Measurements from ENCODE around the gene SEC31A. TPM values are rescaled to one million over a fixed set of nuclear protein-coding genes. Genes with fewer than 3 reads are reported as not detected.

SEC31A gene
- total RNA-seq, 1 donor: 186 TPM

DNA sequence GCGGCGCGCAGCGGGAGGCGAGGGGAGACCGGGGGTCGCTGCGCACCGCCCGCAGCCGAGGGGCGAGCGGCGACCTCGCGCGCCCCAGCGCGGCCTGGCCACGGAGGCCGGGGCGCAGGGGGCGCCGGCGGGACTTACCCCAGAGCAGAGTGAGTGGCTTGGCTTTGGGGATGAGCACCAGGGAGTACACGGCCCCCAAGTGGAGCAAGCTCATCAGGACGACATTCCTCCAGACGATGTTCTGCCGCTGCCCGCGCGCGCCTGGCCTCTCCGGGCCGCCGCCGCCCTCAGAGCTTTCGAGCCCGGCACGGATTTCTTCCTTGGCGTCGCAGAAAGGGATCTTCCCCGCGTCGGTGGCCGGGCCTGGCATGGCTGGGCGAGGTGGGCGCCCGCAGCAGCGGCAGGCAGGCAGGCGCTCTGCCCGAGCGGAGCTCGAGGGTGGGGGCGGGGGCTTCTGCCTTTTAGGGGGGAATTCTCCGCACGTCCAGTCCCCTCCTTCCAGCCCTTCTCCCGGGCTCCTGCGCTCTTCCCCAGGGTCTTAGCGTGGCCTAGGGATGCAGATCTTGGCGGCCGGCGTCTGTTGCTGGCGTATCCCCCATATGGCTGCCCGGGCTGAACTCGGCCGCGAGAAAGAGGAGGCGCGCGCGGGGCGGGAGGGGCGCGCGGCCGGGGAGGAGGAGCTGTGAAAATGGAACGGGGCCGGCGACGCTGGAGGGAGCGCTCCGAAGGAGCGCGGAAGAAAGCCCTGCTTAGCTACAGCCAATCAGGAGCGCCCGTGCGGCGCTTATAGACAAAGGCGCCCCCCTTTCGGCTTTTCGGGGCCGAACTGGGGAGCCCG lies 92.6 kb downstream of the SEC31A start, which contains the start of gene SCD5:
TSS of gene SCD5 (minus strand) at position 629 of the 838 bp plus-strand sequence. CDS start at position 370, 259 bp downstream.
- no peaks in the 10 kb centered on the region for H3K9me3 ChIP-seq (ENCODE audit: low read depth, low read length)
- H3K4me3 ChIP-seq (ENCODE audit: low read length): peak within 1 kb of the TSS; percentile 46
- peaks cover 41% of the 10 kb centered on the region for H3K27me3 ChIP-seq (ENCODE audit: insufficient read depth, low read length)
- peaks cover 23% of the 10 kb centered on the region for H3K4me1 ChIP-seq (ENCODE audit: insufficient read depth, low read length)

DNA sequence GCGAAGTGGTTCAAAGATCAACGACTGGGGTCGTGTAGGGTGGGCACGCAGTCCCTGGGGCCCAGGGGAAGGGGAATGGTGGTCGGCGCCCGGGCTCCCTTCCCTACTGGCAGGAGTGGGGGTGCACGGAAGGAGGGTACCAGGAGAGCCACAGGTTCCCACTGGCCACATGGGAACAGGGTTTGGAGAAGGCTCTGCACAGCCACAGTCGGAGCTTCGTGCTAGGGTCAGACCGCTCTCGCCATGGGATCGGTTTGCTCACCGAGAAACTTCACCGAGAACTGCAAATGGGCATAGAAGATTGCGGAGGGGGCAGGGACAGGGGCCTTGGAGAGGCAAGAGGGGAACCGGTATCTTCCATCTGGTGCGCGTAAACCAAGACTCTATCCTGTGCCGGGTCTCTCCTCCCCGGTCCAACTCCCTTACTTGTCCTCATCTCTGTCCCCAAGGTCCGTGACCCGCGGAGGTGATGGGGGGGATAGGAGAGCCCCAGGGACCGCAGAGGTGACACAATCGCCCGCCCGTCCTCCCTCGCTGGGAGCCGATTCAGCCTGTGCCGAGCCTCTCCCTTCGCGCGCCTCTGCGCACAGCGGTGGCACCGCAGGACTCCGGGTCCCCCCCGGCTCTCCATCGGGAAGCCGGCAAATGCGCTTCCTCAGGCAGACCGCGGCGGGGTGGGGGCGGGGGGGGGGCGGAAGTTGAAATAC lies 93.4 kb downstream of the SEC31A start:
- peaks cover 20% of the 10 kb centered on the region for H3K4me1 ChIP-seq (ENCODE audit: insufficient read depth, low read length)
- peaks cover 38% of the 10 kb centered on the region for H3K27me3 ChIP-seq (ENCODE audit: insufficient read depth, low read length)
- H3K4me3 ChIP-seq (ENCODE audit: low read length): peak overlapping the region; percentile 46
- no peaks in the 10 kb centered on the region for H3K9me3 ChIP-seq (ENCODE audit: low read depth, low read length)

DNA sequence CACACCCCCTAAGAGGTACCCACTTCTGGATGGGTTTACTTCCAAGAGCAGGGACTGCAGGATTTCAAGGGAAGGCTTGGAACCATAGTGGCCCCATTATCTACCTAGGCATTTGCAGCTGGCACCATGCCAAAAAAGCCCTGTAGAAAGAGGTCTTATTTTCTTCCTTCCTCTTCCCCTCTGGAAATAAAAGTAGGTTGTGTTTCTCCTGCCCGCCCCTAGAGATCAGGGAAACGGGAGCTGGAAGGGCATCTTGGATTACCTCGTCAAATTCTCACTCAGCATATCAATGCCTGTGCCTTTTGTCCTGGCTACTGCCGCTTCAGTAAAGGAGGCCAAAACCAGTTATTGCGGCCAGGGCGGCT lies 93.9 kb downstream of the SEC31A start:
- Histone ChIP-seq H3K9me3 (ENCODE audit: low read depth, low read length) (no peaks in the 10 kb centered on the region), H3K27me3 (ENCODE audit: insufficient read depth, low read length) (peaks cover 33% of the 10 kb centered on the region), H3K4me3 (ENCODE audit: low read length) (no peak overlapping the region), H3K4me1 (ENCODE audit: insufficient read depth, low read length) (peaks cover 20% of the 10 kb centered on the region)

DNA sequence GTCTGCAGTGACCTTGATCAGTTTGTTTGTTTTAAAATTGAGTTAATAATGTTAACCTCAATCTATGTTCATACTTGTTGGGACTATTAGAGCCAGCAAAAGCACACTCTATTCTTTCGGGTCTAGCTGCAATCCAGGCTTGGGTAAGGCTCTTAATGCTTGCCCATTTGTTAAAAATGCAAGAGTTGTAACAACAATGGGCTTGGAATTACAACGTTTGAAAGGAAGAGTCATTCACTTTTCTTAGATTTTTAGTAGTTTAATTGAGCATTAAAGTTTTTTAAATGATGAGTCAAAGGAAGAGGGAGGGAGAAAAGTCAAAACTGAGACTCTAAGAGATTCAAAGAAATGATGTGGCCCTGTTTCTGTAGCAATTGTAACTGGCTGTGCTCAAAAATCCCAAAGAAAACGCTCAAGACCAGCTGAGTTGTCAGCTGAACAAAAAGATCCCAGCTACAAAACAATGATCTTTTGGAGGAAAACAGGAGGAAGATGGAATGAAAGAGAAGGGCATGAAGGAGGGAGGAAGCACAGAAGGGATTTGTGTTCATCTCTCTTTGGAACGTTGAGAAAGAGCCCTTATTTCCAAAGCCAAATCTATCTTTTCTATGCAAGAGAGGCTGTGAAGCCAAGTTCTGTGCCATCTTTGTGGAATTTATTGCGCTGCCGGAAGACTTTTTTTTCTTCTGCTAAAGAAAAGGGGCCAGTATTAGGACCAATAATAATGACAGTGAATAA lies 97.9 kb downstream of the SEC31A start:
- Histone ChIP-seq H3K4me3 (ENCODE audit: low read length) (no peak overlapping the region), H3K27me3 (ENCODE audit: insufficient read depth, low read length) (peaks cover 14% of the 10 kb centered on the region), H3K9me3 (ENCODE audit: low read depth, low read length) (no peaks in the 10 kb centered on the region), H3K4me1 (ENCODE audit: insufficient read depth, low read length) (peaks cover 8% of the 10 kb centered on the region)

DNA sequence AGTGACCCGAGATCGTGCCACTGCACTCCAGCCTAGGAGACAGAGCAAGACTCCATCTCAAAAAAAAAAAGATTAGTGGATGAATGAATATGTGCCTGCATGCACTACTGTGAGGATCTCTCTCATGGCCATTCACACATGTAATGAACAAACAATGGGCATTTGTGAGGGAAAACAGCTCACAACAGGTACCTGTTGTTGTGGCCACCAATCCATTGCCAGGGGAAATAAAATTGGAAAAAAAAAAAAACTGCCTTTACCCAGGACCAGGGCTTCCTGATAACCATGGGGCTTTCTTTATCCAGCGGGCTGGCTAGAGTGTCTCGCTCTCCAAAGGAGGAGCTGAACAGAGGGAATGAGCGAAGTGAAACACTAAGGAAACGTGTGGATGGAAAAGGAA lies 99.8 kb downstream of the SEC31A start:
- no peaks in the 10 kb centered on the region for H3K9me3 ChIP-seq (ENCODE audit: low read depth, low read length)
- H3K27me3 ChIP-seq (ENCODE audit: insufficient read depth, low read length): no peaks in the 10 kb centered on the region
- H3K4me1 ChIP-seq (ENCODE audit: insufficient read depth, low read length): no peaks in the 10 kb centered on the region
- no peak overlapping the region for H3K4me3 ChIP-seq (ENCODE audit: low read length)

DNA sequence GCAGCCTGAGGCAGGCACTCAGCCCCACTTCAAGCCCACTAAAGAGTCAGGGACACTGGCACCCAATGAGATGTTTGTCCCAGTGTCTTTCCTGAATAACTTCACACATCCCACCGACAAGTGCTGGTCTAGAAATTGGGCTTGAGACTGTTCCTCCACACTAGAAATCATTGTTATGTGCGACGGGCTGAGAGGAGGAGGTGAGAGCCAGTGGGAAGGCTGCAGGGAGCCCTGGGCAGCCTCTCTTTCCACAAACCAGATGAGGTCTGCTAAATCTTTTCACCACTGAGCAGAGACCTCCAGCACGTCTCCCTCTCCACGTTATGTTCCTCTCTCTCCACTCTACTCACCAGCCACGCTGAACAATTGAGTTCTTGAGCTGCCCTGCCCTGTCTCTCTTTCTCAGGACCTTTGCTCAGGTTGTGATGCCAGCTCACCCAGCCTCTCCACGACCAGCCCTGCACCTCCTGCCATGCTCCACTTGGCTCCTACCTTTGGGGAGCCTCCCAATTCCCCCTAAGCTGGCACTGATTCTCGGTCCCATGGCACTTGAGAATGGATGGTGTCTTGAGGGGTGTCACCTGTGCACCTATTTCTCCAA lies 100.8 kb downstream of the SEC31A start:
- H3K4me1 ChIP-seq (ENCODE audit: insufficient read depth, low read length): no peaks in the 10 kb centered on the region
- no peaks in the 10 kb centered on the region for H3K27me3 ChIP-seq (ENCODE audit: insufficient read depth, low read length)
- no peaks in the 10 kb centered on the region for H3K9me3 ChIP-seq (ENCODE audit: low read depth, low read length)
- no peak overlapping the region for H3K4me3 ChIP-seq (ENCODE audit: low read length)

DNA sequence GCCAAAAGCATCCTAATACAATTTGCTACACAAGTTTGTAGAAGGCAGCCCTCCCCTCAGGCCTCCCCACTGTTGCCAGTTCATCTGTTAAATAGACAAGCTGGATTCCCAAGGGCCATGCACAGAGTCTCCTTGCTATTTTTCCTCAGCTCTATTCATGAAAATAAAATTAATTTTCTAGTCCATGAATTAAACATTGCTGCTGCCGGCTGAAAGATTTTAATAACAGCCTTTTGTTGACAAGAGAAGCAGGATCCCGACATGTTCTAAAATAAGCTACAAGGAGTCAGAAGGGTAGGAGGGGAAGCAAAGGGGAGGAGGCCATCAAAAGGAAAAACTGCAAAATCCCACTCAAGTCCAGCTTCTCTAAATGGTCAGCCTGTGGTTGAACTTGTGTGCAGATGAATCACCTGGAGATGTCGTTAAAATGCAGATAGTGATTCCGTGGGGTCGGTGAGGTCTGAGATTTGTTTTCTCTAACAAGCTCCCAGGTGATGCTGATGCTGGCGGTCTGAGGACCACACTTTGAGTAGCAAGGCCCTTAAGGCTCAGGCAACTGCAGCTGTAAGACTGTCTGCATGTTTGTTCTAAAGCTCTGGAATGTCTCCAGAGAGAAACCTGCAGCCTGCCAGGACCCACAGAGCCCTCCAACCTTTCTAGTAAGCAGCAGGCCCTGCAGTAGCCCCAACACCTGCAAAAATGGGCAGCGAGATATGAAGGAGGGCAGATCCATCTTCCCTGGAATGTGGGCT lies 101.8 kb downstream of the SEC31A start:
- H3K9me3 ChIP-seq (ENCODE audit: low read depth, low read length): no peaks in the 10 kb centered on the region
- no peak overlapping the region for H3K4me3 ChIP-seq (ENCODE audit: low read length)
- H3K27me3 ChIP-seq (ENCODE audit: insufficient read depth, low read length): no peaks in the 10 kb centered on the region
- no peaks in the 10 kb centered on the region for H3K4me1 ChIP-seq (ENCODE audit: insufficient read depth, low read length)

DNA sequence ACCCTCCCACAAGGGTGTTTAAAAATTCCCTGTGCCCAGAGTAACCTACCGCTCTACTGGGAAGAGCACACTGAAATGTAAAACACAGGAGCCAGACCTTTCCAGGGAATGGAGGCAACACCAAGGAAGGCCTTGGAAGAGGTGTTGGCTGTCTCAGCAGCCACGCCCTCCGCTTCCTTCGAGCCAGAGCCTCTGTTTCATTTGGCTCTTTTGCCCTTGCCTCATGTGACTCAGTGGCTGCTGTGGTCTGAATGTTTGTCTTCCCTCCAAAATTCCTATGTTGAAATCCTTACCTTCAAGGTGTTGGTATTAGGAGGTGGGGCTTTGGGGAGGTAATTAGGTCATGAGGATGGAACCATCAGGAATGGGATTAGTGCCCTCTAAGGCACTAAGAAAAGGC lies 103.6 kb downstream of the SEC31A start:
- no peaks in the 10 kb centered on the region for H3K9me3 ChIP-seq (ENCODE audit: low read depth, low read length)
- no peaks in the 10 kb centered on the region for H3K4me1 ChIP-seq (ENCODE audit: insufficient read depth, low read length)
- no peaks in the 10 kb centered on the region for H3K27me3 ChIP-seq (ENCODE audit: insufficient read depth, low read length)
- H3K4me3 ChIP-seq (ENCODE audit: low read length): no peak overlapping the region

DNA sequence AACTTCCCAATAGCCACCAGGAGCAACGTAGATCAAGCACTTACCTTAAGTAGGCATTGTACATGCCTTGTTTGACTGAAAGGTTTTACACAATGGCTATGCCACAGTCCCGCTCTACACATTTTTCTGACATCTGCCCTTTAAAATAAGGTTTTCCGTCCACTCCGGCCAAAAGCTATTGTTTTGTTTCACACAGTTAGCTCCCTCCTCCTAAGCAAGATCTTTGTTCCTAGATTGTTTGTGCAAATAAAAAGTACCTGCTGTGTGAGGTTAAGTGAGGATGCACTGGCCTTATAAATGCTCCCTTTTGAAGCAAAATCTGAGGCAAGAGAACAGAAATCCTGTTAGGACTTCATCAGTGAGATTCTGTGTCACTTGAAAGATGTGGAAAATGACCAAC lies 104.1 kb downstream of the SEC31A start:
- Histone ChIP-seq H3K27me3 (ENCODE audit: insufficient read depth, low read length) (no peaks in the 10 kb centered on the region), H3K4me3 (ENCODE audit: low read length) (no peak overlapping the region), H3K9me3 (ENCODE audit: low read depth, low read length) (no peaks in the 10 kb centered on the region), H3K4me1 (ENCODE audit: insufficient read depth, low read length) (no peaks in the 10 kb centered on the region)

DNA sequence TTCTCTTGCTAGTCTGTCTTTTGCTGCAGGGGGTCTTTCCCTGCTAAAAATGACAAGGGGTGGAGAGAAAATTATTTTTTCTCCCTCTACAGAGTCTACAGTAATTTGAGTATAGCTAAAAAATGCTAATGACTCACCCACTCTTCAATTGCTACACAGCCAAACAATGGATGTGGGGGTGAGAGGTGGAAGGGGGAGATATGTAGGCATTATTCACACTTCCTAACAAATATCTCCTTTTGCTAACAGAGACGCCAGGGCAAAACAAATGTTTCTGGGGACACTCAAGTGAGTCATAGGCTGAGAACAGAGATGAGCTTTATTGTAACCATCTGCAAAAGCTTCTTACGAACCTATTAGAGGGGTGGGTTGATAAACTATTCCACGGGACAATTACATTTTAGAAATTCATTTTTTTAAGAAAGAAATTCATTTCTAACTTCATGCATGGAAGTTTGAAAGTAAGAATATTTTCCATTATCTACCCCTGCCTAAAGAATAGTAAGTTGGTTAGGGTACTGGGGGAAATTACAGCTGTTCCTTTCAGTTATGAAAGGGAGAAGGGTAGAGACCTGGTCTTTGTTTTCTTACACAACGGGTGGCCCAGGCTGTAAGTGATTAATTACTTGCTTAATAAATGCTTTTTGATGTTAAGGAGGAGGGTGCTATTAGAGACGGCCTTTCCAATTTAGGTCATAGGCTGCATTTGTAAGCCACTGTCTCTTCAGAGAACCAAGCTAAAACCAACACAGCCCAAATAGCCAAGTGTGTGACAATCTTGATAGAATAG lies 105.1 kb downstream of the SEC31A start:
- Histone ChIP-seq H3K27me3 (ENCODE audit: insufficient read depth, low read length) (no peaks in the 10 kb centered on the region), H3K4me3 (ENCODE audit: low read length) (no peak overlapping the region), H3K9me3 (ENCODE audit: low read depth, low read length) (no peaks in the 10 kb centered on the region), H3K4me1 (ENCODE audit: insufficient read depth, low read length) (peaks cover under 1% of the 10 kb centered on the region)

DNA sequence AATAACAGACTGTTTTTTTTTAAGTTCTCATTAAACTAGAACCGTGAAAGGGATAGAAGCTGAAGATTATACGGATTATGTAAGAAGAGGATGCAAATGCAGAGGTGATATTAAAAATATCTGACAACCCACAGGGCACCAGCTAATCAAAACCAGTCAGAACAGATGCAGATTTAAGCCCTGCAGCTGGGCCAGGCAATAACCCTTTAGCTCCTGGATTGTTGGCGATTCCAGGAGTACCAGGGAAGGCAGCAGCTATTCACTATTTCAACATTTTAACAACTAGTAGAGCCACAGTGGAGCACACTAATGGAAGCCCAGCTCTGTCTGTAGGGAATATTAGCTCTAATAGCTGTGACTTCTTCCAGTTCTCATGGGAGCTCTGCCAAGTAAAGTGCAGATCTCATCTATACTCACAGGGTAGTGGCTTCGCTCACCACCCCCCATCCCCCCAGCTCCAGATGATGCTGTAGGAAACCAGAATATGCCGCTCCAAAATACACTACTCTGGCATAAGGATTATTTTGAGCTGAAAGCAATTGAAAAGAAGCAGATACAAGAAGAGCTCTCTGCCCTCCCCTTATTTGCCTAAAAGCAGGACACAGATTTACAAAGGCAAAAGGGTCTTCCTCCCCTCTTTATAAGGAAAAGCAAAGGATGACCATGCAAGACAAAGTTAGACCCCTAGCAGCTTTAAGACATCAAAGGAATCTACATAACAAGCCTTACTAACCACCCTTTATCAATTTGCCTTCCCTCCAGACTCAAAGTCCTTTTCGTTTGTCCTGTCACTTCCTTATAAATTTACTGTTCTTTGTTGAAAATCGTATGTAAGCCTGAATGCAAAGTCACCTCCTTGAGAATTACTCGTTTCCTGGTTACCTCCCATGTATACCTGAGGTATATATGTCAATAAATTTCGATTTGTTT lies 106.0 kb downstream of the SEC31A start:
- H3K27me3 ChIP-seq (ENCODE audit: insufficient read depth, low read length): no peaks in the 10 kb centered on the region
- peaks cover 4% of the 10 kb centered on the region for H3K4me1 ChIP-seq (ENCODE audit: insufficient read depth, low read length)
- H3K9me3 ChIP-seq (ENCODE audit: low read depth, low read length): no peaks in the 10 kb centered on the region
- H3K4me3 ChIP-seq (ENCODE audit: low read length): no peak overlapping the region

DNA sequence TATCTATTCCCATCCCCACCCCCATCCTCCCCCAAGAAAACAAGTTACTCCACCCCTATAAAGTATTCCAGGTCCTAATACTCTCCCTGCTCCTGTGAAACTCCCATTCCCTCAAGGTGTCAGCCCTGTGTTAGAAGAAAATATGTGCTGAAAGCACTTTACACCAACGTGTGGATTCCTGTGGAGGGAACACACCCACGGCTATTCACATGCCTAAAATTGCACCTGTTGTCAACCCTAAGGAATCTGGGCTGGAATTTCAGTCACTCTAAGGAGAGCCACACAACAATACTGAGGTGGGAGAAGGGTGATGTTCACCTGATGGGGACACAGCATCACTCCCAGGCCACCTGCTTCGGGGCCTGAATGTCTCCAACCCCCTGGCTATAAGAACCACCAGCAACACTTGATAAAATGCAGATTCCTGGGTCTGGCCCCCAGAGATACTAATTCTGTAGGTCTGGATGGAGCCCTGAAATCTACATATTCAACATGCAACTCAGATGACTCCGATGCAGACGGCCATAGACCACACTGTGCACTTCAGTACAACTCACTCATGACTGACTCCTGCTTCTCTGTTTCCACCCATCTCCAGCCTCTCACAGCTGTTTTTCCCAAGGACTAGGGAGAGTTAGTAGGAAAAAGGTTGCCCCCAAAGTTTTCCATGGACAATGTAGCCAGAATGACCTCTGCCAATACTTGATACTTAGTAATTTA lies 108.2 kb downstream of the SEC31A start:
- Histone ChIP-seq H3K4me1 (ENCODE audit: insufficient read depth, low read length) (peaks cover 4% of the 10 kb centered on the region), H3K9me3 (ENCODE audit: low read depth, low read length) (no peaks in the 10 kb centered on the region), H3K27me3 (ENCODE audit: insufficient read depth, low read length) (no peaks in the 10 kb centered on the region), H3K4me3 (ENCODE audit: low read length) (no peak overlapping the region)

All from mononuclear cell (primary cell).